CD14-positive monocyte (primary cell): Measurements from ENCODE around the gene BMS1. TPM values are rescaled to one million over a fixed set of nuclear protein-coding genes. Genes with fewer than 3 reads are reported as not detected.

Source experiments
- DNase-seq, 3 donors: peaks; one replicate each; pipeline ENCODE4 v3.0.0-alpha.2; 2011 to 2022
- H2AFZ ChIP-seq: 2 replicates; pipeline ENCODE4 v1.6.0; 2012; ENCODE audit warnings: mild to moderate bottlenecking, low read depth, low read length, inconsistent platforms; ENCODE audit not compliant: insufficient read depth, poor library complexity, severe bottlenecking
- H3K27ac ChIP-seq, 2 donors: 1 replicate in 1 of 2; 2 replicates in 1 of 2; pipeline ENCODE4 v1.5.1; 2012 to 2013; ENCODE audit warnings: low read length in 2 of 2, control low read depth in 1 of 2, inconsistent platforms in 1 of 2, low read depth in 1 of 2, mild to moderate bottlenecking in 1 of 2
- H3K27me3 ChIP-seq, 2 donors: one replicate each; pipeline versions ENCODE4 v1.6.0 to v1.6.1; 2011 to 2013; ENCODE audit warnings: low read length in 2 of 2; ENCODE audit not compliant: control insufficient read depth in 2 of 2, insufficient read depth in 2 of 2
- H3K36me3 ChIP-seq, 2 donors: replicated peaks in 1 of 2; 1 replicate in 1 of 2; 2 replicates in 1 of 2; pipeline versions ENCODE4 v1.5.1 to v1.6.1; 2012 to 2013; ENCODE audit warnings: low read length in 2 of 2, control low read depth in 1 of 2, inconsistent platforms in 1 of 2, mild to moderate bottlenecking in 1 of 2; ENCODE audit not compliant: insufficient read depth in 2 of 2, control insufficient read depth in 1 of 2
- H3K4me1 ChIP-seq, 2 donors: 1 replicate in 1 of 2; 2 replicates in 1 of 2; pipeline versions ENCODE4 v1.5.1 to v1.6.1; 2012 to 2013; ENCODE audit warnings: low read length in 2 of 2, control low read depth in 1 of 2, inconsistent platforms in 1 of 2, mild to moderate bottlenecking in 1 of 2, moderate library complexity in 1 of 2; ENCODE audit not compliant: insufficient read depth in 2 of 2, control insufficient read depth in 1 of 2
- H3K4me2 ChIP-seq: replicated peaks from 2 replicates; pipeline ENCODE3; 2012; ENCODE audit warnings: low read length, moderate library complexity, mild to moderate bottlenecking; ENCODE audit not compliant: poor library complexity, severe bottlenecking; ENCODE audit errors: extremely low read depth
- H3K4me3 ChIP-seq, 3 experiments: fragments of 200-600 bp in 1 of 3; sonication (generic) in 1 of 3; replicated peaks in 1 of 3; 1 replicate in 2 of 3; 2 replicates in 1 of 3; pipeline ENCODE4 v1.5.1; 2011 to 2013; ENCODE audit warnings: low read length in 3 of 3, mild to moderate bottlenecking in 3 of 3, control low read depth in 2 of 3, low read depth in 2 of 3, inconsistent platforms in 1 of 3, moderate library complexity in 1 of 3
- H3K79me2 ChIP-seq: 2 replicates; pipeline ENCODE4 v1.6.0; 2012; ENCODE audit warnings: mild to moderate bottlenecking, control low read depth, inconsistent platforms, low read length, moderate library complexity; ENCODE audit not compliant: insufficient read depth
- H3K9ac ChIP-seq: 2 replicates; pipeline ENCODE4 v1.6.0; 2017; ENCODE audit warnings: low read length, mild to moderate bottlenecking; ENCODE audit not compliant: insufficient read depth, poor library complexity, severe bottlenecking
- H3K9me3 ChIP-seq, 2 donors: replicated peaks in 1 of 2; 1 replicate in 1 of 2; 2 replicates in 1 of 2; pipeline versions ENCODE4 v1.5.1 to v1.6.1; 2012 to 2013; ENCODE audit warnings: low read length in 2 of 2, control low read depth in 1 of 2; ENCODE audit not compliant: control insufficient read depth in 1 of 2, insufficient read depth in 1 of 2
- H4K20me1 ChIP-seq: 2 replicates; pipeline ENCODE4 v1.6.0; 2012; ENCODE audit warnings: mild to moderate bottlenecking, low read length, control low read depth, moderate library complexity; ENCODE audit not compliant: insufficient read depth
- H3K27ac Mint-ChIP-seq, 7 donors: one replicate each; pipeline ENCODE4 v1.8.0; 2020; ENCODE audit warnings: mild to moderate bottlenecking in 7 of 7, mixed read lengths in 7 of 7, moderate library complexity in 6 of 7, inconsistent platforms in 2 of 7
- H3K27me3 Mint-ChIP-seq, 3 donors: one replicate each; pipeline ENCODE4 v1.8.0; 2021 to 2022; ENCODE audit warnings: low read depth in 3 of 3, mild to moderate bottlenecking in 3 of 3, mixed read lengths in 3 of 3, moderate library complexity in 3 of 3, inconsistent platforms in 1 of 3
- H3K36me3 Mint-ChIP-seq, 2 donors: one replicate each; pipeline ENCODE4 v1.8.0; 2020; ENCODE audit warnings: mixed read lengths in 2 of 2, inconsistent platforms in 1 of 2, mild to moderate bottlenecking in 1 of 2
- H3K4me1 Mint-ChIP-seq: one replicate; pipeline ENCODE4 v1.8.0; 2020; ENCODE audit warnings: mild to moderate bottlenecking, mixed read lengths
- H3K4me3 Mint-ChIP-seq, 2 donors: one replicate each; pipeline ENCODE4 v1.8.0; 2020; ENCODE audit warnings: mild to moderate bottlenecking in 2 of 2, mixed read lengths in 2 of 2, moderate library complexity in 1 of 2
- H3K9me3 Mint-ChIP-seq, 7 donors: one replicate each; pipeline ENCODE4 v1.8.0; 2020 to 2022; ENCODE audit warnings: mixed read lengths in 7 of 7, mild to moderate bottlenecking in 6 of 7, moderate library complexity in 6 of 7, inconsistent platforms in 2 of 7
- WGBS: methylation state at CpG from one replicate; pipeline ENCODE4 v1.1.5; 2013; ENCODE audit warnings: missing lambda C conversion rate; ENCODE audit not compliant: insufficient coverage; 5-methylcytosine and 5-hydroxymethylcytosine counted together
- intact Hi-C, 2 donors: fragments of 100-400 bp; cut with micrococcal nuclease; formaldehyde crosslinking; loops; one replicate each; pipeline versions ENCODE4 v1.15.0 to v1.15.1; 2023
- polyA plus RNA-seq, 3 donors: library from polyadenylated mRNA; depleted of rRNA in 1 of 3; unstranded in 2 of 3; stranded (reverse) in 1 of 3; fragments of 300-500 nt in 2 of 3; fragments of >200 nt in 1 of 3; fragmentation: Illumina TruSeq in 2 of 3; gene quantifications; 1 replicate in 2 of 3; 2 replicates in 1 of 3; pipeline ENCODE4 v1.2.3, GENCODE V29; 2012 to 2021
- TF ChIP-seq, protein P1 (sequence below): fragments of 200-600 bp; IDR thresholded peaks from one replicate; pipeline ENCODE4 v1.8.0; 2022; ENCODE audit warnings: antibody characterized with exemption, mild to moderate bottlenecking

The BMS1 gene
- polyA plus RNA-seq, 3 donors = 2.4 to 4.6 (median 2.9) TPM

DNA sequence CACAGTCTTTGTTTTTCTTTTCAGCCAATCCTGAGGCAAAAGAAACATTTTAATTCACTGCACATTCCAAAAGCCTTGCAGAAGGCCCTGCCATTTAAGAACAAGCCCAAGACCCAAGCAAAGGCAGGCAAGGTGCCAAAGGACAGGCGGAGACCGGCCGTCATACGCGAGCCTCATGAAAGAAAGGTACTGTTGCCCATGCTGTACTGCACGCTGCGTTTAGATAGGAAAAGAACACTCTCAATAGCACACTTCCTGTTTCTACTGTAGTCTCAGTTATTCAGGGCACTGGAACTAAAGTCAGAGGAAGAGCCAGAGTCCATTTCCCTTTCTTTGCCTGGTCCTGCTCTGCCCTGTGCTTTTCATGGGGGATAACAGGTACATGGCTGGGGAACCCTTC lies 47.6 kb downstream of the BMS1 start:
- H3K9ac ChIP-seq = no peak overlapping the region
- peak overlapping the region in 2 of 7 donors; percentile 32 to 38 for H3K27ac Mint-ChIP-seq
- H3K36me3 ChIP-seq = peaks cover 43 to 70% of the 10 kb centered on the region in 2 donors
- peaks cover 0 to 2% (median 0%) of the 10 kb centered on the region in 3 donors for H3K27me3 Mint-ChIP-seq
- H2AFZ ChIP-seq = no peak overlapping the region
- intact Hi-C loops = no loop called here
- no peaks in the 10 kb centered on the region for H3K4me1 ChIP-seq
- H3K4me3 Mint-ChIP-seq = no peak overlapping the region
- H4K20me1 ChIP-seq = no peaks in the 10 kb centered on the region
- no peaks in the 10 kb centered on the region for H3K79me2 ChIP-seq
- no peaks in the 10 kb centered on the region for H3K9me3 Mint-ChIP-seq
- TF ChIP-seq, protein P1, sequence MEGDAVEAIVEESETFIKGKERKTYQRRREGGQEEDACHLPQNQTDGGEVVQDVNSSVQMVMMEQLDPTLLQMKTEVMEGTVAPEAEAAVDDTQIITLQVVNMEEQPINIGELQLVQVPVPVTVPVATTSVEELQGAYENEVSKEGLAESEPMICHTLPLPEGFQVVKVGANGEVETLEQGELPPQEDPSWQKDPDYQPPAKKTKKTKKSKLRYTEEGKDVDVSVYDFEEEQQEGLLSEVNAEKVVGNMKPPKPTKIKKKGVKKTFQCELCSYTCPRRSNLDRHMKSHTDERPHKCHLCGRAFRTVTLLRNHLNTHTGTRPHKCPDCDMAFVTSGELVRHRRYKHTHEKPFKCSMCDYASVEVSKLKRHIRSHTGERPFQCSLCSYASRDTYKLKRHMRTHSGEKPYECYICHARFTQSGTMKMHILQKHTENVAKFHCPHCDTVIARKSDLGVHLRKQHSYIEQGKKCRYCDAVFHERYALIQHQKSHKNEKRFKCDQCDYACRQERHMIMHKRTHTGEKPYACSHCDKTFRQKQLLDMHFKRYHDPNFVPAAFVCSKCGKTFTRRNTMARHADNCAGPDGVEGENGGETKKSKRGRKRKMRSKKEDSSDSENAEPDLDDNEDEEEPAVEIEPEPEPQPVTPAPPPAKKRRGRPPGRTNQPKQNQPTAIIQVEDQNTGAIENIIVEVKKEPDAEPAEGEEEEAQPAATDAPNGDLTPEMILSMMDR = no peak
- H3K27me3 ChIP-seq = no peaks in the 10 kb centered on the region
- H3K27ac ChIP-seq = no peak overlapping the region
- H3K9me3 ChIP-seq = no peaks in the 10 kb centered on the region
- DNase-seq = no peak
- H3K4me3 ChIP-seq = no peak overlapping the region
- no peaks in the 10 kb centered on the region for H3K4me1 Mint-ChIP-seq
- H3K4me2 ChIP-seq = no peak overlapping the region
- peaks cover 59 to 67% of the 10 kb centered on the region in 2 donors for H3K36me3 Mint-ChIP-seq
- 42% methylated on average over 7 of the region's 7 CpGs for WGBS

DNA sequence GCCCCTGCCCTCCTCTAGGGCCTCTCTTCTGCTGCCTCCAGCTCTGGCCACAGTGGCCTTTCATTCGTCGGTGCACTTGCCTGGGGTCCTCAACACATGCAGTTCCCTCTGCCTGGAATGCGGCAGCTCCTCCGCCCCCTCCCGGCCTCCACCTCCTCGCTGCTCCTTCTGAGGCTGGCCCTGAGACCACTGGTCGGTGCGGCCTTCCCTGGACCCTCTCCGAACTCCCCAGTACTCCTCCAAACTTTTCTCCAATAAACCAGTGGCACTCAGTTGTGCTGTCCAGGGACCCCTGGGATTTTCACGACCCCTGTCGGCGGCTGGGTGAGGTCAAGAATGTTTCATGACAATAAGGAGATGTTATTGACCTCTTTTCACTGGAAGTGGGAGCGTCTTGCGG lies 53.5 kb downstream of the BMS1 start:
- H3K9me3 ChIP-seq = no peaks in the 10 kb centered on the region
- no peak overlapping the region for H3K27ac ChIP-seq
- H3K4me2 ChIP-seq = no peak overlapping the region
- WGBS = 89% methylated on average over 6 of the region's 14 CpGs
- Mint-ChIP-seq H3K9me3 (peaks cover 0 to 14% (median under 1%) of the 10 kb centered on the region in 7 donors), H3K4me1 (peaks cover 3% of the 10 kb centered on the region), H3K36me3 (peaks cover 14% of the 10 kb centered on the region in 2 donors), H3K27ac (no peak overlapping the region), H3K4me3 (peak overlapping the region in 1 of 2 donors; percentile 69), H3K27me3 (peaks cover 26 to 52% (median 33%) of the 10 kb centered on the region in 3 donors)
- H3K36me3 ChIP-seq = peaks cover 8 to 15% of the 10 kb centered on the region in 2 donors
- no peaks in the 10 kb centered on the region for H4K20me1 ChIP-seq
- intact Hi-C loops = no loop called here
- peaks cover 3 to 23% of the 10 kb centered on the region in 2 donors for H3K27me3 ChIP-seq
- TF ChIP-seq, protein P1 = no peak
- no peaks in the 10 kb centered on the region for H3K4me1 ChIP-seq
- no peak overlapping the region for H2AFZ ChIP-seq
- no peak overlapping the region for H3K4me3 ChIP-seq
- DNase-seq = no peak
- H3K9ac ChIP-seq = no peak overlapping the region
- H3K79me2 ChIP-seq = no peaks in the 10 kb centered on the region
